T-helper 22 cell (primary cell): ENCODE results near the gene SDS.

ENCODE experiments used
- DNase-seq: peaks from one replicate; pipeline ENCODE4 v3.0.0-alpha.2; 2020; ENCODE audit warnings: low read depth

Gene SDS

GRCh38 chr12:113347107-113347506 lies 56.6 kb downstream of the SDS start:
- DNase-seq: no peak

- DNase-seq: no peak
These were observed 57.3 kb downstream of the SDS start for GRCh38 chr12:113346353-113346752.

GRCh38 chr12:113345318-113345717 lies 58.4 kb downstream of the SDS start:
- DNase-seq: no peak
